ENCODE results near the gene ROPN1B. TPM values are rescaled to one million over a fixed set of nuclear protein-coding genes. Genes with fewer than 3 reads are reported as not detected.

ROPN1B gene
- total and polyA plus RNA-seq, 2 of the 8 experiments (the other 6 are each of a cell fraction or from before 2014, with no cell fraction given): 0.30 TPM; not detected in 1

- FAIRE-seq (no peak), DNase-seq (ENCODE audit: low read depth in 1 of 2, low spot score in 2 of 2) (peak in 1 of 2 experiments; percentile 16)
- H3K79me2 ChIP-seq (ENCODE audit: control insufficient read depth in 1 of 2, insufficient read depth in 2 of 2, low read length in 2 of 2): no peaks in the 10 kb centered on the region
- CTCF ChIA-PET (ENCODE audit: partially characterized antibody): interaction anchor here (1.1 kb wide), 2 partner anchors 17 to 21 kb away, joined by 4 read pairs; no protein-coding TSS in a partner anchor
- H2BK120ac ChIP-seq (replicated peaks; ENCODE audit: low read depth, low read length): no peak overlapping the region
- no peak overlapping the region for H3K18ac ChIP-seq (ENCODE audit: extremely low read depth, low read length)
- no peaks in the 10 kb centered on the region for H4K20me1 ChIP-seq (replicated peaks in 1 of 2; ENCODE audit: control insufficient read depth in 1 of 2, insufficient read depth in 2 of 2, low read length in 2 of 2)
- no peak overlapping the region for H3K4me2 ChIP-seq (ENCODE audit: insufficient read depth in 1 of 2, low read depth in 2 of 2, low read length in 2 of 2)
- H4K5ac ChIP-seq (ENCODE audit: insufficient read length, low read depth, low read length): no peak overlapping the region
- H3K27me3 ChIP-seq (replicated peaks in 1 of 4; ENCODE audit: control insufficient read depth in 3 of 4, extremely low read depth in 1 of 4, insufficient read depth in 3 of 4, low read length in 3 of 4): no peaks in the 10 kb centered on the region
- no peak overlapping the region for H3K23ac ChIP-seq (ENCODE audit: insufficient read length)
- H4K8ac ChIP-seq (ENCODE audit: extremely low read depth, insufficient read depth, low read length): no peak overlapping the region; the same call in 1 of the 2 replicates
- peaks cover 0 to 8% (median 2%) of the 10 kb centered on the region in 4 experiments; a peak in 4 of 7 replicates for H3K4me1 ChIP-seq (replicated peaks in 1 of 4; ENCODE audit: control insufficient read depth in 3 of 4, insufficient read depth in 4 of 4, low read length in 3 of 4)
- no peak overlapping the region for H3K27ac ChIP-seq (ENCODE audit: low read depth, low read length)
- H3K4ac ChIP-seq (replicated peaks; ENCODE audit: insufficient read length, low read depth, low read length): no peak overlapping the region
- no peak overlapping the region for H2AFZ ChIP-seq (ENCODE audit: low read length)
- no peak overlapping the region for H2BK15ac ChIP-seq (ENCODE audit: low read length)
- 94% methylated on average over 11 of the region's 11 CpGs; no CpG with 5 or more reads in 1 of the 2 experiments for WGBS, 2 experiments (ENCODE audit: extremely low coverage in 1 of 2, insufficient coverage in 1 of 2, insufficient read length in 1 of 2, insufficient replicate concordance in 2 of 2, low coverage in 1 of 2, low lambda C conversion rate in 2 of 2, missing lambda C conversion rate in 1 of 2)
- H2BK5ac ChIP-seq (ENCODE audit: low read depth, low read length): no peak overlapping the region; the same call in 1 of the 2 replicates
- H3K9me3 ChIP-seq (ENCODE audit: insufficient read depth in 2 of 2, low read depth in 1 of 2, low read length in 1 of 2): peaks cover 24 to 26% of the 10 kb centered on the region in 2 experiments
- H3K23me2 ChIP-seq (ENCODE audit: low read depth, low read length): no peaks in the 10 kb centered on the region
- no peak overlapping the region for H2BK12ac ChIP-seq (ENCODE audit: low read depth, low read length)
- H3K4me3 ChIP-seq (ENCODE audit: extremely low read depth in 1 of 4, insufficient read depth in 2 of 4, low read depth in 3 of 4, low read length in 4 of 4): no peak overlapping the region
- H2BK20ac ChIP-seq (ENCODE audit: low read length): no peak overlapping the region
- H3K9ac ChIP-seq (replicated peaks in 1 of 4; ENCODE audit: extremely low read depth in 1 of 4, low read depth in 3 of 4, low read length in 3 of 4): no peak overlapping the region
- no peaks in the 10 kb centered on the region for H3K79me1 ChIP-seq (ENCODE audit: low read depth, low read length)
- no peak overlapping the region for H3K56ac ChIP-seq (replicated peaks; ENCODE audit: insufficient read length, low read depth, low read length)
- TF ChIP-seq HDAC6 (IDR thresholded peaks at IDR 0.05; ENCODE audit: low read depth, low read length) (no peak), RXRA (IDR thresholded peaks at IDR 0.05; ENCODE audit: insufficient read depth, low read depth, low read length) (no peak), BCL11A (IDR thresholded peaks at IDR 0.05; ENCODE audit: low read depth in 2 of 2, low read length in 2 of 2) (no peak), SP4 (IDR thresholded peaks at IDR 0.05; ENCODE audit: low read length) (no peak), JUN (IDR thresholded peaks at IDR 0.05; ENCODE audit: low read depth, low read length) (no peak), RAD21 (IDR thresholded peaks at IDR 0.05 in 1 of 2, conservative IDR thresholded peaks at IDR 0.05 in 1 of 2; ENCODE audit: low read depth in 2 of 2, low read length in 2 of 2) (no peak)
- H4K91ac ChIP-seq (replicated peaks; ENCODE audit: insufficient read length, low read length): no peak overlapping the region
- H2AK5ac ChIP-seq (ENCODE audit: low read depth, low read length): no peak overlapping the region
- POLR2A ChIA-PET (ENCODE audit: partially characterized antibody): no interaction called here
- H3K36me3 ChIP-seq (ENCODE audit: control insufficient read depth in 2 of 4, insufficient read depth in 4 of 4, low read length in 3 of 4): peaks cover 0 to 3% (median 1%) of the 10 kb centered on the region in 4 experiments; a peak in 2 of 8 replicates
- H3K14ac ChIP-seq (ENCODE audit: insufficient read length): no peak overlapping the region
Measured at GRCh38 chr3:126026277-126026751, 57.3 kb downstream of the ROPN1B start.
